Gastroesophageal sphincter (tissue), 2 donors: Measurements from ENCODE around the gene C6orf15.

Experiments
- EP300 ChIP-seq: sonication (generic); formaldehyde crosslinking; IDR thresholded peaks from one replicate; pipeline ENCODE4 v1.6.1; 2017; ENCODE audit warnings: antibody characterized with exemption, mild to moderate bottlenecking
- POLR2A ChIP-seq, 2 donors: fragments of 450-650 bp; IDR thresholded peaks; one replicate each; pipeline ENCODE4 v1.6.1; 2017; ENCODE audit warnings: antibody characterized with exemption in 2 of 2, mild to moderate bottlenecking in 2 of 2, moderate library complexity in 1 of 2

DNA sequence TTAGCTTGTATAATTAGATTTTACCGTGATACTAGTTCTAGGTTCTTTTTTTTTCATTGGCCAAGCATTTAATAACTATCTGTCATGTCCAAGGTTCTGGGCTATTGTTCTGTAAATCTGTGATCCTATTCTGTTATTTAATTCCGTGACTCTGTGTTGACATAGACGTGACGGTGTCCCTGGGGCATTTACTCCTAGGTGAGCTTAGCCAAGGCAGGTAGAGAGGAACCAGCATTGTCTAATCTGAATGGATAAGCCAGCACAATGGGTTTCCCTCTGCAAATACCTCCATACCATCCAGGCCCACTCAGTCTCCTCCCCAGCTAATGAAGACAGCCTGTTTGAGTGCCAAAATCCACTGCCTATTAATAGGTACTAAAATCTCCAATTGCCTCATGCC, 16.8 kb upstream of the C6orf15 start:
- TF ChIP-seq EP300 (no peak), POLR2A (IDR thresholded peaks at IDR 0.05) (no peak)
